Measurements from ENCODE around the gene GOSR2. TPM values are rescaled to one million over a fixed set of nuclear protein-coding genes. Genes with fewer than 3 reads are reported as not detected.

The GOSR2 gene
- total RNA-seq, 1 experiment from 2014 or later, result 52.9 TPM

DNA sequence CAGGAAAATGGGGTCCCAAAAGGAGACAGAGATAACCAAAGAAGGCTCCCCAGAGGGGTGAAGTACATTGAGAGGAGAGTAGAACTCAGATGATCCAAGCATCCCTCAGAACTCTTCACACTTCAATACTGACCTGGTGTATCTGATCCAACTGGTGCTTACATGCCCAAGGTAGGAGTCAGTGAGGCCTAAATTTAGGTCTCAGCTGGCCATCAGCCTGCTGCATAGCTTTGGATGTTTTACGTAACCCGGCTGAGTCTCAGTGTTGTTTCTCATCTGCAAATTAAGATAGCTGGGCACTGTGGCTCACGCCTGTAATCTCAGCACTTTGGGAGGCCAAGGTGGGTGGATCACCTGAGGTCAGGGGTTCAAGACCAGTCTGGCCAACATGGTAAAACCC, 11.6 kb upstream of the GOSR2 start:
- Histone ChIP-seq H3K36me3 (ENCODE audit: control insufficient read depth in 1 of 2, insufficient read depth in 2 of 2, low read length in 2 of 2) (no peaks in the 10 kb centered on the region), H3K4me2 (ENCODE audit: low read length) (no peak overlapping the region), H2AFZ (ENCODE audit: low read depth, low read length, poor library complexity, severe bottlenecking) (no peak overlapping the region), H3K9me3 (ENCODE audit: control insufficient read depth in 1 of 2, insufficient read depth in 1 of 2, low read depth in 1 of 2, low read length in 2 of 2) (no peaks in the 10 kb centered on the region), H3K9me2 (ENCODE audit: insufficient read depth) (no peaks in the 10 kb centered on the region), H4K20me1 (ENCODE audit: insufficient read depth) (no peaks in the 10 kb centered on the region), H3K4me3 (replicated peaks in 1 of 2; ENCODE audit: low read depth in 1 of 2, low read length in 2 of 2) (no peak overlapping the region), H3K9ac (ENCODE audit: low read length) (no peak overlapping the region), H3K27me3 (ENCODE audit: insufficient read depth, low read length) (no peaks in the 10 kb centered on the region), H3K4me1 (ENCODE audit: control insufficient read depth in 1 of 2, insufficient read depth in 2 of 2, low read length in 2 of 2) (peaks cover 0 to 6% of the 10 kb centered on the region in 2 experiments; a peak in 1 of 4 replicates), H3K27ac (ENCODE audit: low read depth, low read length) (no peak overlapping the region), H3K79me2 (ENCODE audit: insufficient read depth, low read length) (no peaks in the 10 kb centered on the region)
- TF ChIP-seq, protein P1, sequence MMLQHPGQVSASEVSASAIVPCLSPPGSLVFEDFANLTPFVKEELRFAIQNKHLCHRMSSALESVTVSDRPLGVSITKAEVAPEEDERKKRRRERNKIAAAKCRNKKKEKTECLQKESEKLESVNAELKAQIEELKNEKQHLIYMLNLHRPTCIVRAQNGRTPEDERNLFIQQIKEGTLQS (IDR thresholded peaks at IDR 0.05), result no peak
- RAD21 ChIA-PET (ENCODE audit: low non-redundant PET in 1 of 2, low total read pairs in 2 of 2, uncharacterized antibody in 2 of 2, unreplicated experiment in 2 of 2), result no interaction called here
- CTCF ChIA-PET, result no interaction called here
- intact Hi-C loops (cut with micrococcal nuclease), result no loop called here
- POLR2A ChIA-PET, result no interaction called here
- DNase-seq (ENCODE audit: low read depth, low spot score) (no peak), ATAC-seq (no peak)
- no TSS peak for BruUV-seq (replicated peaks)

- intact Hi-C loops (cut with micrococcal nuclease), result no loop called here
Observed at GRCh38 chr17:46915596-46915995, 7.4 kb upstream of the GOSR2 start.

More at GRCh38 chr17:46915596-46915995, 7.4 kb upstream of the GOSR2 start:
- Histone ChIP-seq H3K27me3 (ENCODE audit: insufficient read depth, low read length) (no peaks in the 10 kb centered on the region), H2AFZ (ENCODE audit: low read depth, low read length, poor library complexity, severe bottlenecking) (no peak overlapping the region), H3K36me3 (ENCODE audit: control insufficient read depth in 1 of 2, insufficient read depth in 2 of 2, low read length in 2 of 2) (no peaks in the 10 kb centered on the region), H3K9me2 (ENCODE audit: insufficient read depth) (no peaks in the 10 kb centered on the region), H3K4me2 (ENCODE audit: low read length) (no peak overlapping the region), H4K20me1 (ENCODE audit: insufficient read depth) (no peaks in the 10 kb centered on the region), H3K27ac (ENCODE audit: low read depth, low read length) (no peak overlapping the region), H3K4me1 (ENCODE audit: control insufficient read depth in 1 of 2, insufficient read depth in 2 of 2, low read length in 2 of 2) (peaks cover 0 to 10% of the 10 kb centered on the region in 2 experiments; a peak in 1 of 4 replicates), H3K9ac (ENCODE audit: low read length) (no peak overlapping the region), H3K9me3 (ENCODE audit: control insufficient read depth in 1 of 2, insufficient read depth in 1 of 2, low read depth in 1 of 2, low read length in 2 of 2) (no peaks in the 10 kb centered on the region), H3K79me2 (ENCODE audit: insufficient read depth, low read length) (no peaks in the 10 kb centered on the region), H3K4me3 (replicated peaks in 1 of 2; ENCODE audit: low read depth in 1 of 2, low read length in 2 of 2) (no peak overlapping the region)
- ChIA-PET RAD21 (ENCODE audit: low non-redundant PET in 1 of 2, low total read pairs in 2 of 2, uncharacterized antibody in 2 of 2, unreplicated experiment in 2 of 2) (no interaction called here), POLR2A (no interaction called here), CTCF (no interaction called here)
- DNase-seq (ENCODE audit: low read depth, low spot score) (no peak), ATAC-seq (no peak)
- TF ChIP-seq, protein P2, sequence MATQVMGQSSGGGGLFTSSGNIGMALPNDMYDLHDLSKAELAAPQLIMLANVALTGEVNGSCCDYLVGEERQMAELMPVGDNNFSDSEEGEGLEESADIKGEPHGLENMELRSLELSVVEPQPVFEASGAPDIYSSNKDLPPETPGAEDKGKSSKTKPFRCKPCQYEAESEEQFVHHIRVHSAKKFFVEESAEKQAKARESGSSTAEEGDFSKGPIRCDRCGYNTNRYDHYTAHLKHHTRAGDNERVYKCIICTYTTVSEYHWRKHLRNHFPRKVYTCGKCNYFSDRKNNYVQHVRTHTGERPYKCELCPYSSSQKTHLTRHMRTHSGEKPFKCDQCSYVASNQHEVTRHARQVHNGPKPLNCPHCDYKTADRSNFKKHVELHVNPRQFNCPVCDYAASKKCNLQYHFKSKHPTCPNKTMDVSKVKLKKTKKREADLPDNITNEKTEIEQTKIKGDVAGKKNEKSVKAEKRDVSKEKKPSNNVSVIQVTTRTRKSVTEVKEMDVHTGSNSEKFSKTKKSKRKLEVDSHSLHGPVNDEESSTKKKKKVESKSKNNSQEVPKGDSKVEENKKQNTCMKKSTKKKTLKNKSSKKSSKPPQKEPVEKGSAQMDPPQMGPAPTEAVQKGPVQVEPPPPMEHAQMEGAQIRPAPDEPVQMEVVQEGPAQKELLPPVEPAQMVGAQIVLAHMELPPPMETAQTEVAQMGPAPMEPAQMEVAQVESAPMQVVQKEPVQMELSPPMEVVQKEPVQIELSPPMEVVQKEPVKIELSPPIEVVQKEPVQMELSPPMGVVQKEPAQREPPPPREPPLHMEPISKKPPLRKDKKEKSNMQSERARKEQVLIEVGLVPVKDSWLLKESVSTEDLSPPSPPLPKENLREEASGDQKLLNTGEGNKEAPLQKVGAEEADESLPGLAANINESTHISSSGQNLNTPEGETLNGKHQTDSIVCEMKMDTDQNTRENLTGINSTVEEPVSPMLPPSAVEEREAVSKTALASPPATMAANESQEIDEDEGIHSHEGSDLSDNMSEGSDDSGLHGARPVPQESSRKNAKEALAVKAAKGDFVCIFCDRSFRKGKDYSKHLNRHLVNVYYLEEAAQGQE (IDR thresholded peaks at IDR 0.05; ENCODE audit: low read depth), result no peak
- TF ChIP-seq, protein P3, sequence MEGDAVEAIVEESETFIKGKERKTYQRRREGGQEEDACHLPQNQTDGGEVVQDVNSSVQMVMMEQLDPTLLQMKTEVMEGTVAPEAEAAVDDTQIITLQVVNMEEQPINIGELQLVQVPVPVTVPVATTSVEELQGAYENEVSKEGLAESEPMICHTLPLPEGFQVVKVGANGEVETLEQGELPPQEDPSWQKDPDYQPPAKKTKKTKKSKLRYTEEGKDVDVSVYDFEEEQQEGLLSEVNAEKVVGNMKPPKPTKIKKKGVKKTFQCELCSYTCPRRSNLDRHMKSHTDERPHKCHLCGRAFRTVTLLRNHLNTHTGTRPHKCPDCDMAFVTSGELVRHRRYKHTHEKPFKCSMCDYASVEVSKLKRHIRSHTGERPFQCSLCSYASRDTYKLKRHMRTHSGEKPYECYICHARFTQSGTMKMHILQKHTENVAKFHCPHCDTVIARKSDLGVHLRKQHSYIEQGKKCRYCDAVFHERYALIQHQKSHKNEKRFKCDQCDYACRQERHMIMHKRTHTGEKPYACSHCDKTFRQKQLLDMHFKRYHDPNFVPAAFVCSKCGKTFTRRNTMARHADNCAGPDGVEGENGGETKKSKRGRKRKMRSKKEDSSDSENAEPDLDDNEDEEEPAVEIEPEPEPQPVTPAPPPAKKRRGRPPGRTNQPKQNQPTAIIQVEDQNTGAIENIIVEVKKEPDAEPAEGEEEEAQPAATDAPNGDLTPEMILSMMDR (IDR thresholded peaks at IDR 0.05 in 2 of 3, conservative IDR thresholded peaks at IDR 0.05 in 1 of 3; ENCODE audit: borderline replicate concordance in 1 of 3, insufficient read depth in 1 of 3, low read depth in 2 of 3, low read length in 2 of 3), result no peak
- TF ChIP-seq ELF1 (IDR thresholded peaks at IDR 0.05; ENCODE audit: borderline replicate concordance, low read depth) (no peak), EZH2phosphoT487 (IDR thresholded peaks at IDR 0.05; ENCODE audit: borderline replicate concordance) (no peak), SRF (IDR thresholded peaks at IDR 0.05; ENCODE audit: low read depth) (no peak), ZNF274 (IDR thresholded peaks at IDR 0.05; ENCODE audit: low read depth, low read length) (no peak), MAX (IDR thresholded peaks at IDR 0.05) (no peak), FOSL1 (IDR thresholded peaks at IDR 0.05; ENCODE audit: low read depth) (no peak), RAD21 (IDR thresholded peaks at IDR 0.05; ENCODE audit: low read depth) (no peak), SP1 (IDR thresholded peaks at IDR 0.05; ENCODE audit: low read depth) (no peak), CEBPB (IDR thresholded peaks at IDR 0.05; ENCODE audit: low read depth) (no peak), EGR1 (IDR thresholded peaks at IDR 0.05; ENCODE audit: low read depth) (no peak)
- no TSS peak for BruUV-seq (replicated peaks)

All from HCT116 (cell line).